Measurements from ENCODE around the gene TRAF2. TPM values are rescaled to one million over a fixed set of nuclear protein-coding genes. Genes with fewer than 3 reads are reported as not detected.

Gene TRAF2
- total and polyA plus RNA-seq, 8 donors: 5.5 to 248 (median 11.7) TPM

DNA sequence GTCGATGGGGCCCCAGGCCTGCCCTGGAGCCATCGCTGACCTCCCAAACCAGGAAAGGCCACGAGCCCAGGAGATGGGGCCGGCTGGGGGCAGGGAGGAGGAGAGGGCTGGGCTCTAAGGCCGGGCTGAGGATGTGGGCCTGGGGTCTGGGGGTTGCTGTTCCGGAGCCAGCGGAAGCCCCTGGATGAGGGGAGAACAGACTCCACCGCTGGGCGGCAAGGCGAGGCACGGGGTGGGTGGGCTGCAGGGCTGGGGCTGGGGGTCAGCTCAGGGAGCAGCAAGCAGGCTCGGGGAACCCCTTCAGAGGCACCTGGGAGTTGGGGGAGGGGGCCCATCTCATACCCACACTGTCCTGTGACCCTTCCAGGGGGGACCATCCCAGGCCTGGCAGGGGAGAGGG lies 77.4 kb downstream of the TRAF2 start:
- peaks cover 0 to 16% (median 0%) of the 10 kb centered on the region in 3 donors for H3K27me3 ChIP-seq
- WGBS, 5 donors: 85 to 93% (median 89%) methylated on average over 9 to 12 of the region's 12 CpGs
- no peaks in the 10 kb centered on the region for H3K9me3 ChIP-seq
- H3K27ac ChIP-seq: no peak overlapping the region
- no peak for TF ChIP-seq POLR2AphosphoS5 (IDR thresholded peaks at IDR 0.05)
- TF ChIP-seq, protein P1, sequence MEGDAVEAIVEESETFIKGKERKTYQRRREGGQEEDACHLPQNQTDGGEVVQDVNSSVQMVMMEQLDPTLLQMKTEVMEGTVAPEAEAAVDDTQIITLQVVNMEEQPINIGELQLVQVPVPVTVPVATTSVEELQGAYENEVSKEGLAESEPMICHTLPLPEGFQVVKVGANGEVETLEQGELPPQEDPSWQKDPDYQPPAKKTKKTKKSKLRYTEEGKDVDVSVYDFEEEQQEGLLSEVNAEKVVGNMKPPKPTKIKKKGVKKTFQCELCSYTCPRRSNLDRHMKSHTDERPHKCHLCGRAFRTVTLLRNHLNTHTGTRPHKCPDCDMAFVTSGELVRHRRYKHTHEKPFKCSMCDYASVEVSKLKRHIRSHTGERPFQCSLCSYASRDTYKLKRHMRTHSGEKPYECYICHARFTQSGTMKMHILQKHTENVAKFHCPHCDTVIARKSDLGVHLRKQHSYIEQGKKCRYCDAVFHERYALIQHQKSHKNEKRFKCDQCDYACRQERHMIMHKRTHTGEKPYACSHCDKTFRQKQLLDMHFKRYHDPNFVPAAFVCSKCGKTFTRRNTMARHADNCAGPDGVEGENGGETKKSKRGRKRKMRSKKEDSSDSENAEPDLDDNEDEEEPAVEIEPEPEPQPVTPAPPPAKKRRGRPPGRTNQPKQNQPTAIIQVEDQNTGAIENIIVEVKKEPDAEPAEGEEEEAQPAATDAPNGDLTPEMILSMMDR (IDR thresholded peaks at IDR 0.05): no peak
- no peak for TF ChIP-seq EP300 (IDR thresholded peaks at IDR 0.05)
- no peak for TF ChIP-seq POLR2A (IDR thresholded peaks at IDR 0.05)
- no peaks in the 10 kb centered on the region for H3K36me3 ChIP-seq
- no peak for DNase-seq
- H3K4me3 ChIP-seq: no peak overlapping the region
- intact Hi-C loops (cut with DNase I; ENCODE audit: low total_unique reads): no loop called here
- H3K4me1 ChIP-seq: peaks cover 18 to 35% (median 29%) of the 10 kb centered on the region in 4 donors

DNA sequence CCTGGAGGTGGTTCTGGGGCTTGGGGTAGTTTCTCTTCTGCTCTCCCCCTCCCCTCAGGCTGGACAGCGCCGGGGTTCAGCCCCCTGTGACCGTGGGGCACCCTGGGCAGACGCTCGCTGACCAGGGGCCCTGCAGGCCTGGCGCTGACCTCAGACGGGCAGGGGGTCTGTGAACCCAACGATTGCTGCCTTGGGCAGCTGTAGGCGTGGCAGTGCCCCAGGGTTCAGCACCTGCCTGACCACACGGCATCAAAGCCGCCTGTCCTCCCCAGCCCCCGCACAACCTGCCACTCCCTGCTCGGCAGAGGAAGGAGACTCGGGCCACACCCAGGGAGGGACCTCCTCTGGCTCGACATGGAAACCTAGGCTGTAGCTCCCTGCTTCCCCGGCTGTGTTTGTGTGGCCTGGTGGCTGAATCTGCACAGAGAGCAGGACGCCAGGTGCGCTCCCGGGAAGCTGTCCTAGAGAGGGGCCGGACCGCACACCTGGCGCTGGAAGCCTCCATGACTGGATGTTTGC lies 77.9 kb downstream of the TRAF2 start:
- 34 to 62% (median 46%) methylated on average over 7 to 22 of the region's 22 CpGs for WGBS, 5 donors
- DNase-seq: peak; percentile 48 to 77
- Histone ChIP-seq H3K9me3 (no peaks in the 10 kb centered on the region), H3K27me3 (peaks cover 0 to 16% (median 0%) of the 10 kb centered on the region in 3 donors), H3K36me3 (no peaks in the 10 kb centered on the region), H3K27ac (no peak overlapping the region), H3K4me1 (peaks cover 18 to 35% (median 29%) of the 10 kb centered on the region in 4 donors), H3K4me3 (no peak overlapping the region)
- TF ChIP-seq EP300 (IDR thresholded peaks at IDR 0.05) (no peak), POLR2A (IDR thresholded peaks at IDR 0.05) (no peak), POLR2AphosphoS5 (IDR thresholded peaks at IDR 0.05) (no peak)
- TF ChIP-seq, protein P1 (IDR thresholded peaks at IDR 0.05): no peak
- intact Hi-C loops (cut with DNase I; ENCODE audit: low total_unique reads): no loop called here

DNA sequence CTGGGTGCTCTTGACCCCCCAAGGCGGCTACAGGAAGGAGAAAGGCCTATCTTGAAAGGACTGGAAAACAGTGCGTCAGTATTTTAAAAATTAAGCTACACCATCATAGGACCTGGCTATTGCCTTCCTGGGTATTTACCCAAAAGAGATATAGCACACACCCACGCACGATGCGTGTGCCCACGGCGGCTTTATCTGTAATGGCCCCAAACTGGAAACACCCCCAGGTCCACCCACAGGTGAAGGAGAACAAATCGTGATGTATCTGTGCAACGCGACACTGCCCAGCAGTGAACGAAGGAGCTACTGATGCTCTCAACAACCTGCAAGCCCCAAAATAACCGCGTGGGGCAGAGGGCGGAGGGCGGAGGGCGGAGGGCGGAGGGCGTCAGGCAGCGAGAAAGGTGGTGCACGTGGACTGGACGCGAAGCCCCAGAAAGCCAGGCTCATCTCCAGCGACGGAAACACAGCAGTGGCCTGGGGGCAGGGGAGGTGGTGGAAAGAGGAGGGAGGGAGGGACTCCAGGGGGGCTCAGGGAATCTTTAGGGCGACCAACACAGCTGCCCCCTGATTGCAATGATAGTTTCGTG lies 78.6 kb downstream of the TRAF2 start:
- H3K27ac ChIP-seq: no peak overlapping the region
- no peaks in the 10 kb centered on the region for H3K9me3 ChIP-seq
- TF ChIP-seq POLR2AphosphoS5 (IDR thresholded peaks at IDR 0.05) (no peak), POLR2A (IDR thresholded peaks at IDR 0.05) (no peak), EP300 (IDR thresholded peaks at IDR 0.05) (no peak)
- TF ChIP-seq, protein P1 (IDR thresholded peaks at IDR 0.05): no peak
- intact Hi-C loops (cut with DNase I; ENCODE audit: low total_unique reads): no loop called here
- DNase-seq: no peak
- no peak overlapping the region for H3K4me3 ChIP-seq
- H3K4me1 ChIP-seq: peaks cover 18 to 35% (median 29%) of the 10 kb centered on the region in 4 donors
- H3K27me3 ChIP-seq: peaks cover 0 to 16% (median 0%) of the 10 kb centered on the region in 3 donors
- WGBS, 5 donors: 74 to 80% (median 77%) methylated on average over 26 of the region's 26 CpGs
- no peaks in the 10 kb centered on the region for H3K36me3 ChIP-seq

DNA sequence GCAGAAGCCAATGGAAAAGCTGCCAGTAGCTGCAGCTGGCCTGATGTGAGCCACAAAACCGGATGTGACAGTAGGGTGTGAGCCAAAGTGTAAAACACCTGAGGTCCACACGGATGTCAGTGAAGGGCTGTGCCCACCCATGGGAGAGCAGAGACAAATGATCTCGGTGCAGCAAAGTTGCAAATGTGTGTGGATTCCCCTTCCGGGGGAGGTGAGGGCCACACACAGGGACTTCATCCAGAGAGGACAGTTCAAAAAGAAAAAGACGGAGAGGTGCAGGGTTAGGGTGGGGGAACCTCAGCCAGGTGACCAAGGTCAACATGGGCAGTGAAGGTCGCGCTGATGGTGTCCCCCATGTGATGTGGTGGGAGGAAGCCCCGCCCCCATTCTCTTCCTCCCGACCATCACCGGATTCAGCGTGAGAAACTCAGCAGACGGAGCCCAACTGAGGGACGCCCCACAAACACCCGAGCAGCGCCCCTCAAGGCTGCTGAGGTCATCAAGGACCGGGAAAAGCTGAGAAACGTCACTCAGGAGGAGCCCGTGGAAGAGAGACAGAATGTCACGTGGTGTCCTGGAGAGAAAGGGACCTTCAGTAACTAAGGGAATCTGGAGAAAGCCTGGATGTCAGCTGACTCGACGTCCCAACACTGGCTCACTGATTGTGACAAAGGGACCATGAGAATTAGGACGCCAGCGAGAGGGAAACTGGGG lies 79.6 kb downstream of the TRAF2 start:
- Histone ChIP-seq H3K36me3 (no peaks in the 10 kb centered on the region), H3K4me1 (peaks cover 18 to 31% (median 26%) of the 10 kb centered on the region in 4 donors), H3K27ac (no peak overlapping the region), H3K4me3 (no peak overlapping the region), H3K27me3 (peaks cover 0 to 26% (median 0%) of the 10 kb centered on the region in 3 donors), H3K9me3 (no peaks in the 10 kb centered on the region)
- TF ChIP-seq, protein P1 (IDR thresholded peaks at IDR 0.05): no peak
- no peak for TF ChIP-seq POLR2A (IDR thresholded peaks at IDR 0.05)
- TF ChIP-seq EP300 (IDR thresholded peaks at IDR 0.05): no peak
- no peak for TF ChIP-seq POLR2AphosphoS5 (IDR thresholded peaks at IDR 0.05)
- DNase-seq: peak in 1 of 2 donors; percentile 50
- WGBS, 5 donors: 29 to 42% (median 35%) methylated on average over 23 of the region's 23 CpGs
- intact Hi-C loops (cut with DNase I; ENCODE audit: low total_unique reads): no loop called here

Data from stomach (tissue), 9 donors.